Omental fat pad (tissue), 4 donors: ENCODE measurements around the gene DST. TPM values are rescaled to one million over a fixed set of nuclear protein-coding genes. Genes with fewer than 3 reads are reported as not detected.

Experiments
- ATAC-seq: fragments of 150-250 bp; one replicate; pipeline ENCODE4 v1.9.1; 2016; ENCODE audit warnings: mild to moderate bottlenecking, moderate library complexity; ENCODE audit not compliant: low FRiP score
- DNase-seq: peaks from one replicate; pipeline ENCODE4 v3.0.0-alpha.2; 2019; ENCODE audit warnings: low spot score
- CTCF ChIP-seq, 3 donors: fragments of 450-650 bp; IDR thresholded peaks; one replicate each; pipeline ENCODE4 v1.5.1; 2016 to 2017; ENCODE audit warnings: antibody characterized with exemption in 3 of 3, mild to moderate bottlenecking in 3 of 3, moderate library complexity in 2 of 3
- total RNA-seq, 4 donors: library from RNA; depleted of rRNA; stranded (reverse); fragments of >200 nt; gene quantifications; one replicate each; pipeline ENCODE4 v1.1.0, GENCODE V29; 2016

The DST gene
- total RNA-seq, 4 donors from 2014 or later: 126 to 371 (median 160) TPM

- DNase-seq (no peak), ATAC-seq (no peak)
- TF ChIP-seq CTCF (IDR thresholded peaks at IDR 0.05): no peak
Measured at GRCh38 chr6:56579155-56579851, 63.4 kb downstream of the DST start.

DNA sequence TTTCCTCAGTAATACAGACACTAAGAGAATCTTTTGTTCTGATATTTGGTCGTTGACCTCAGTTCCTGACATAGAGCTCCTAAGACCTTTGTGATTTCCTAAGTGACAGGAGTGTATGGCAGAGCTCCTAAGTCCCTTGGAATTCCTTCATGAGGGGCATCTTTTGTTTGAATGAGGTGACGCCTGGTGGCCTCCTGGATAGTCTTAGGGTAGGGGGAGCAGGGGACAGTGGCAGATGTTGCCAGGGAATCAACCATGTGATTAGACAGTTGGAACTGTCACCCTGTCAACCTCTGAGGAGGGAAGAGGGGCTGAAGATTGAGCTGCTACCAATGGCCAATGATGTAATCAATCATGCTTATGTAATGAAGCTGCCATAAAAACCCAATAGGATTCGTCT lies 67.0 kb downstream of the DST start:
- ATAC-seq (no peak), DNase-seq (no peak)
- TF ChIP-seq CTCF (IDR thresholded peaks at IDR 0.05): no peak

DNA sequence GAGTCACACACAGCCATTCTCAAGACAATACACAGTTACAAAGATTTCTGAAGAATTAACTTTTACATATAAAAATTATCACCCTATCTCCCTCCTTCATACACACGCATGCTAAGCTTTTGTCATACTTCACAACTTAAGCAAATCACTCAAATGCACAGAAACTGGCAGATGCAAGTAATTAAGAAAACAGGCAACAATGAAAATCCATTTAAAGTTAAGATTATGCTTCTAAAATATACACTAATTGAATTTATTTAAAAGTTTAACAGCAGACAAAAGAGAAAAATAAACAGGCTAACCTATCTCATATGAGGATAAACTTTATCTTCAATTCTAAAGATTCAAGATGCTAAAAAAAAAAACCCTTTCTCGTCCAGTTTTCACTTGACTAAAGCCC lies 68.4 kb downstream of the DST start:
- no peak for ATAC-seq

DNA sequence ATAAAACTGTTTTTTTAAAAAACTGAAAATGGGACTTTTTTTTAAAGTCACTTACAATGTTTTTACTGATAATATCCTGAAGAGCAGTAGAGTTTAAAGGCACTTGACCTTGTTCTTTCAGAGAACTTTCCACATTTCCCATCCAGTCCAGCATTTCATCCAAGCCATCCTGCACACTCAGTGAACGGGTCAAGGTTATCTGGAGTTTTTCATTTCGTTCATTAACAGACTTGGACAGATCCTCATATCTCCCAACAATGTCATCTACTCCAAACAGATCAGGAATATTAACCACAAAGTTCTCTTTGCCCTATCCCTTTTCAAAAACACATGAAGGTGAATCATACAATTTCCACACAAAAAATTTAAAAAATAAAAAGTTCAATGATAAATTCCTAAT lies 69.1 kb downstream of the DST start:
- no peak for TF ChIP-seq CTCF (IDR thresholded peaks at IDR 0.05)
- ATAC-seq (no peak), DNase-seq (no peak)

More for the DNA sequence above, 68.4 kb downstream of the DST start:
- DNase-seq: no peak
- no peak for TF ChIP-seq CTCF (IDR thresholded peaks at IDR 0.05)

GRCh38 chr6:56572788-56573471 lies 69.8 kb downstream of the DST start:
- no peak for ATAC-seq
- no peak for TF ChIP-seq CTCF (IDR thresholded peaks at IDR 0.05)
- DNase-seq: no peak

- TF ChIP-seq CTCF (IDR thresholded peaks at IDR 0.05): no peak
- ATAC-seq: no peak
- DNase-seq: no peak
Measured at GRCh38 chr6:56571605-56572004, 71.1 kb downstream of the DST start.
